HG03045 (cell line): ENCODE measurements around the gene C9orf40.

Experiments used
- ATAC-seq: cut with Tn5 transposase; IDR thresholded peaks from one replicate; pipeline ENCODE4 v1.9.1; 2021; ENCODE audit warnings: mild to moderate bottlenecking, moderate library complexity; ENCODE audit not compliant: unreplicated experiment

The C9orf40 gene

DNA sequence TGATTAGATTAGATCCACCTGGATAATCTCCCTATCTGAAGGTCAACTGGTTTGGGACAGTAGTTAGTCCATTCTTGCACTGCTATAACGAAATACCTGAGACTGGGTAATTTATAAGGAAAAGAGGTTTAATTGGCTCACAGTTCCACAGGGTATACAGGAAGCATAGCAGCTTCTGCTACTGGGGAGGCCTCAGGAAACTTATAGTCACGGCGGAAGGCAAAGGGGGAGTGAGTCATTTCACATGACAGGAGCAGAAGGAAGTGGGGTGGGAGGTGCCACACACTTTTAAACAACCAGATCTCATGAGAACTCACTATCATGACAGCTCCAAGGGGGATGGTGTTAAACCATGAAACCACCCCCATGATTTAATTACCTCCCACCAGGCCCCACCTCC lies 9.9 kb downstream of the C9orf40 start:
- no peak for ATAC-seq

DNA sequence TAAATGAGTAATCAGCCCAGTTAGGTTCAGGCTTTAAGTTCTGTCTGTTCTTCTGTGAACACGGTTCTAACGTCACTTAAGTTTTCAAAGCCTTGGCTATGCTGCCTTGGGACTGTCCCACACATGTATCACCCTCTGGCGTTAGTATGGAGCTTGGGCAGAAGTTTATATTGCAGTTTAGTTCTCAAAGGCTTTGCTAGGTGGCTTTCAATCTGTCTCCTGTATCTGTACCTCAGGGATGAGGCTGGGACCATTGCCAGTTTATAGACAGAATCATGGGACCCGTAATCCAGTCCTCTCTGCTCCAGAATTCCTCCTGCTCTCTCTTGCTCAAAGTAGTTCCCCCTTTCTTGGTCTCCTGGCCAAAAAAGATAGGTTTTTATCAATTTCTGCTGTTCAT lies 12.1 kb downstream of the C9orf40 start:
- no peak for ATAC-seq

DNA sequence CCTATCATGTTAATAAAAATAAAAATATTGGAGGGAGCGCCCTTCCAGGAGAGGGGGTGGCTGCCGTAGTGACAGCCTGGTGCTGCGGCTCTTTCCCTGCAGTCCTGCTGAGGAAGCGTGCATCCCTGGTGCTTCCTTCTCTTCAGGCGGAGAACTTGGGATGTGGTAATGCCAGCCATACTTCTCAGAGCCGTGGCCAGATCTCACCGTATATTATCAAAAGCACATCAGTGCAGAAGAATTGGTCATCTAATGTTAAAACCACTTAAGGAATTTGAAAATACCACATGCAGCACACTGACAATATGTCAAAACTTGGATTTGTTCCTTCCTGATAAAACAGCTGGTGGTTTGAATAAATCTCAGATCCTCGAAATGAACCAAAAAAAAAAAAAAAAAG lies 17.7 kb downstream of the C9orf40 start:
- no peak for ATAC-seq

DNA sequence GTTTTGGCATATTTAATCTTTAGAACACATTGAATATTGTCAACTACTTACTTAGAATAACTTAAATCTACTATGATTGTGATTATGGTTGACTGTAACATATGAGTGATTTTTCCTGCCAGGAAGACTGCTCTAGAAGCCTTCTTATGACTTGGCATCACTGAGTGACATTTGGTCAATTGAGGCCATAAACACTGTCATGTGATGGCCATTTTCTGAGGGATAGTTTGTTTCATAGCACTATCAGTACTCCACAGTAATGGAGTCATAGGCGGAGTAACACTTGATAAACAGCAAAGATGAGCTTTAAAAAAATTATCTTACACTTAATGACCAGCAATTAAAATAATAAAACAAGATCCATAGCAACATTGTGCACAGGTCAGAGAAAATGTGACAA lies 31.0 kb downstream of the C9orf40 start:
- ATAC-seq: no peak

DNA sequence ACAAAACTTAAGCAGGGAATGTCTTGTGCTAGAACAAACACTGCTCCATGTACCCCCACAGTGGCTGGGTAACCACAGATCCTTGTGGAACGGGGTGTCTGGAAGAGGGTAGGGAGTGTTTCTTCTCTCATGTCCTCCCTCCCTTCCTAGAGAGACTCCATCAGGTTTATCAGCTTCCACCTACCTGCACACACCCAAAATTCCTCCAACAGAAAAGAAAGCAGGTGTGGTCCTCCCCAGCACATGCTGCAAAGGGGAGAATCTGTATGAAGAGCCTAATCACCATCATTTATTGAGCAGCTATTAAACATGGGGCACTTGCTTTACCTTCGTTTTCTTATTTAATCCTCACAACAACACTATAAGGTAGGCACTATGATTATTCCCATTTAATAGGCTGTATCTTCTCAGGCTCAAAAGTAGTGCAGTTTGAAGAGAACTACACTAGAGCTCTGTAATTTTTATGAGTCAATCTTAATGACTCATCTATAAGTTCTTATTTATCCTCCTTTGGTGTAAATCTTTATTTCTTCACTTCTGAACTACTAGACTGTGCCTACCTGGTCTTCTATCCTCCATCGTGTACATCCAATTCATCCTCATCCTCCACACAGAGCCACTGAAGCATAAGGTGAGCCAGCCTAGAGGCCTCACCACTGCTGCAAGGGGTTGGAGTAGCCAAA lies 31.6 kb downstream of the C9orf40 start:
- no peak for ATAC-seq

DNA sequence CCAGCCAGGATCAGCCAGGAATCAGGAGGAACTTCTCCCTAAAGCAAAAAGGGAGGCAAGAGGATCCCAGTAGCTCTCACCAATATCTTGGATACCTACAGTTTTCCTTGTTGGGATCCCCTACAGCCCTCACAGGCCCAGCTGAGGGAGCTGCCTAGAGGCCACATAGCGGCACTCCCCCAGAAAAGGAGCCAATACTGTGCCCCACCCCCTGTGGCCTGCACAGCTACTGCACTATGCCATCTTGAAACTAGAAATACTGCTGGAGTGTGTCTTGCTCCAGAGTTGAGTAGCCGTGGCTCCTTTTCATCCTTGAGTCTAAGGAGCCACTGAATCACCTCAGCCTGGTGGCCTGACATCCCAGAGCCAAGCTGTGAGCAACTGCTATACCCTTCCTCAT lies 42.7 kb downstream of the C9orf40 start:
- no peak for ATAC-seq

DNA sequence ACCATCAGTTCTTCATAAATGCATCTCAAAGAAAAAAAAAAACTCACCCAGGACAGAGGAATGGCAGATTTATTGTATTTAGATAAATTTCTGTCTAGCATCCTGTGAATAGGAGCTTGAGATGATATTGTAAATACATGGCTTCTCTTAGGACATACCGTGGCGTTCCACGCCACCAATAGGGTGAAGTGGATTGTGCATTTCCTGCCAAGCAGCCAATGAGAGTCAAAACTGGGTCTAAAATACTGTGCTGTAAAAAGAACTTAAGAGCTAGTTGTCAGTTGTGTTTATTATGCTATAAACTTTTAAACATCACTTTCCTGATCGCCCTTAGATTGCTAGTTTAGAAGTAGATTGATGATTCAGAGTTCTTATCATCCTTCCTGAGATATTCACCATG lies 44.0 kb downstream of the C9orf40 start:
- no peak for ATAC-seq

DNA sequence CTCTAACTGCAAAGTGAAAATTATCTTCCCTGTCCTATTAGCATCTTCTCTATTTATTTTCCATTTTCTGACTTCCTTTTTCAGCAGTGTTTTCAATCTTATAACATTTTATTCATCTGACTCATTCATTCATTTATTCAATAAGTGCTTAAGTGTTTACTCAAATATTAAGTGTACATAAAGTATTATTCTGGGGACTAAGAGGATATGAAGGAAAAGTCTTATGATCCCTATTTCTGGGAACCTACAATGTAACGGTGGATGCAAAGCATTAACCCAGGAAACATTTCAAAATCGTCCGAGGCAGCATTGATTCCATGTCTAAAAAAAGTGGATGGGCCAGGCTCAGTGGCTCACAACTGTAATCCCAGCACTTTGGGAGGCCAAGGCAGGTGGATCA lies 45.6 kb downstream of the C9orf40 start:
- ATAC-seq: no peak

DNA sequence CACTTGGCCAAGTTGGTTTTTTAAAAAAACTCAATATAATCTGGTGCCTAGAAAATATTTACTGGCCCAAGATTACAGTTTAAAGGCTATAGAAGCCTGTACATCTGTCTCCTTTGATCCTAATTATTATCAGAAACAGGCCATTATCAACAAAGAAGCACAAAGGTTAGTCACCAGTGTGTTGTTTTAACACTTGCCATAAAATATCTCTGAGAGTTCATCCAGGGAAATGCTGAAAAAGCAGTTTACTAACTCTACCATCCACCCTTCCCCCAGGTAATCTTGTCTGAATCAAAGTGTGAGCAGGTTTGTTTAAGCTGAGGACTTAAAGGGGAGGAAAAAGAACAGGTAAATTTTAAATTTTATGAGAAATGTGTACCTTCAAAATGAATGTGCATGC lies 51.7 kb downstream of the C9orf40 start:
- ATAC-seq: no peak
